Thymus (tissue), 11 donors: ENCODE results near the gene HOXA4. TPM values are rescaled to one million over a fixed set of nuclear protein-coding genes. Genes with fewer than 3 reads are reported as not detected.

Experiments used
- DNase-seq, 9 donors: peaks; one replicate each; pipeline ENCODE4 v3.0.0-alpha.2; 2013; ENCODE audit warnings: low spot score in 9 of 9, low read depth in 6 of 9, missing footprints in 1 of 9
- H3K27ac ChIP-seq, 2 donors: one replicate each; pipeline ENCODE4 v1.5.1; 2013; ENCODE audit warnings: control low read depth in 1 of 2, low read depth in 1 of 2, low read length in 1 of 2, mild to moderate bottlenecking in 1 of 2, moderate library complexity in 1 of 2
- H3K27me3 ChIP-seq, 2 donors: one replicate each; pipeline ENCODE4 v1.5.1; 2013; ENCODE audit warnings: low read length in 1 of 2; ENCODE audit not compliant: control insufficient read depth in 2 of 2, insufficient read depth in 1 of 2
- H3K36me3 ChIP-seq, 2 donors: one replicate each; pipeline ENCODE4 v1.5.1; 2013; ENCODE audit warnings: low read length in 1 of 2, mild to moderate bottlenecking in 1 of 2, moderate library complexity in 1 of 2; ENCODE audit not compliant: control insufficient read depth in 2 of 2, insufficient read depth in 2 of 2
- H3K4me1 ChIP-seq, 2 donors: one replicate each; pipeline ENCODE4 v1.5.1; 2013; ENCODE audit warnings: low read length in 2 of 2; ENCODE audit not compliant: control insufficient read depth in 2 of 2, insufficient read depth in 2 of 2
- H3K4me3 ChIP-seq, 2 donors: one replicate each; pipeline ENCODE4 v1.5.1; 2013; ENCODE audit warnings: low read length in 2 of 2, control low read depth in 1 of 2, mild to moderate bottlenecking in 1 of 2
- H3K9me3 ChIP-seq, 2 donors: one replicate each; pipeline ENCODE4 v1.5.1; 2013; ENCODE audit warnings: low read length in 1 of 2, mild to moderate bottlenecking in 1 of 2; ENCODE audit not compliant: control insufficient read depth in 2 of 2, insufficient read depth in 1 of 2
- WGBS: extraction: QIAGEN DNeasy Blood & Tissue Kit; methylation state at CpG from one replicate; pipeline ENCODE4 v1.1.7; 2013; 5-methylcytosine and 5-hydroxymethylcytosine counted together
- polyA plus RNA-seq: library from polyadenylated mRNA; stranded (reverse); fragments of 200-250 nt; gene quantifications from one replicate; pipeline ENCODE4 v1.2.3, GENCODE V29; 2013
- total RNA-seq: library from RNA; stranded (reverse); fragments of 120-200 nt; gene quantifications from one replicate; pipeline ENCODE4 v1.2.4, GENCODE V29; 2013
- donor health status: healthy.

The HOXA4 gene
- total and polyA plus RNA-seq, 2 donors: 0.42 to 3.0 TPM

DNA sequence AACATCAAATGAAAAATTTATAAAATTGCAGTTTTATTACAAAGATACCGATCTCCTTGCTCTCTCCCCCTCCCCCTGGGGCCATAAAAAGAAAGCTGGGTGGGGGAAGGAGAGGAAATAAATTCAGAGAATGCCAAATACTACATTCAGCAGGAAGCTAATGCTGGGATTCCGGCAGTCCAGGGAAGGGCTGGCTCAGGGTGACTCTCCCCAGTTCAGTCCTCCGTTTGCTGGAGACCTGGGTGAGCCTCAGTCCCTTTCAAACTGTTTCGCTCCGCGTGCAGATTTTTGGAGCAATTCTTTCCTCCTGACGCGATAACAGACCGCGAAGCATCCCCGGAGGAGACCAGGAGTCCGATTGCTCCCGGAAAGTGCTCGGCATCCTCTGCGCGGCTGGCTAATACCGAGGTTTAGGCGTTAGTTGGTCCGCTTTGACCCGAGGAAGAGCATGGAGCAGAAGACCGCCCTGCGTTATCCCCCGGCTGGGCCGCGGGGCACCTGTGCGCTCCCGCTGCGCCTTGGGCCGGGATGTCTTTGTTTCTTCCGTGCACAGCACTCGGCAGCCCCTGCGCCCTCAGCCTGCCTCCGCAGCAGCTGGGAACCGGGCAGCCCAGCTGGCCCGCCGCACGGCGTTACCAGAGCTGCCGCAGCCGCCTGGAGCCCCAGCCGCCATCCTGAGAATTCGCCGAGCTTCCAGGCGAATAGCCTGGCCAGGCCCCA is 24.2 kb downstream of the HOXA4 start:
- peaks cover 0 to 5% of the 10 kb centered on the region in 2 donors for H3K4me1 ChIP-seq
- H3K9me3 ChIP-seq: peaks cover 0 to 4% of the 10 kb centered on the region in 2 donors
- 92% methylated on average over 44 of the region's 44 CpGs for WGBS
- H3K36me3 ChIP-seq: no peaks in the 10 kb centered on the region
- DNase-seq: no peak
- peak overlapping the region; percentile 52 to 78 for H3K27ac ChIP-seq
- H3K4me3 ChIP-seq: no peak overlapping the region
- peaks cover 32 to 86% of the 10 kb centered on the region in 2 donors for H3K27me3 ChIP-seq

GRCh38 chr7:27105301-27106031 is 25.1 kb downstream of the HOXA4 start:
- Histone ChIP-seq H3K36me3 (peaks cover 0 to 2% of the 10 kb centered on the region in 2 donors), H3K4me3 (no peak overlapping the region), H3K27me3 (peaks cover 41 to 87% of the 10 kb centered on the region in 2 donors), H3K4me1 (peaks cover 0 to 5% of the 10 kb centered on the region in 2 donors), H3K27ac (peak overlapping the region in 1 of 2 donors; percentile 52), H3K9me3 (peaks cover 0 to 4% of the 10 kb centered on the region in 2 donors)
- 90% methylated on average over 13 of the region's 13 CpGs for WGBS
- DNase-seq: no peak

GRCh38 chr7:27104341-27105058 is 26.1 kb downstream of the HOXA4 start:
- Histone ChIP-seq H3K9me3 (peaks cover 0 to 4% of the 10 kb centered on the region in 2 donors), H3K4me1 (peaks cover 0 to 4% of the 10 kb centered on the region in 2 donors), H3K27ac (peak overlapping the region; percentile 28 to 64), H3K4me3 (no peak overlapping the region), H3K36me3 (peaks cover 0 to 2% of the 10 kb centered on the region in 2 donors), H3K27me3 (peaks cover 49 to 94% of the 10 kb centered on the region in 2 donors)
- WGBS: 86% methylated on average over 13 of the region's 13 CpGs
- no peak for DNase-seq

DNA sequence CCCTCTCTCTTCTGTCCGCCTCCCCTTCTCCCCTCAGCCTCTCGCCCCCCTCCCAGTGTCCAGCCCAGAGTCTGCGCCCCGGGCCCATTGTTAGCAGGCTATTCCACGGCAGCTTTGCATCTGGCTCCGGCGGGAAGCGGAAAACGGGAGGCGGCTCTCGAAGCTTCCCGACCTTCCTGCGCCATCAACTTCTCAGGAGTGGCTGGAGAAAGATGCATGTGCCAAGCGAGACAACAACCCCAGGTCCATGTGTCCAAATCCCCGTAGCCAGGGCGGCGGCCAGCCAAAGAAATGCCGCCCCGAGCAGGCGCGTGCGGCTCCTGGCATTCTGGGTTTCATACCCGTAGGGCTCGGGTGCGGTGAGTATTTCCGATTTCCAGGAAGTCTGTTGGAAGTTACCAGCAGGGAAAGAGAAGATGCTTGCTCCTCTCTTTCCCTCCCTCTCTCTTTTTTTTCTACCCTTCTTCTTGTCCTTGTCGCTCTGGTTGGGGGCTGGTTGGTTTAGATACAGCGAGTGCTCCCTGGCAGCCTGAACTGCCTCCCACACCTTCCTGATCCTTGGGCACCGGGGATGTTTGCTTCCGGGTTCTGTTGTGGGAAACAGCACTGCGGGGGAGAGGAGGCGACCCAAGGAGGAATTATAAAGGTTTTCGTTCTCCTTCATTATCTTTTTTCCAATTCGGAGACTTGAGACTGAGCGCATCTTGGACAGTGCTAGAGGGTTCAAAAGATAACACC is 26.9 kb downstream of the HOXA4 start:
- Histone ChIP-seq H3K36me3 (peaks cover 0 to 2% of the 10 kb centered on the region in 2 donors), H3K4me1 (peaks cover 0 to 3% of the 10 kb centered on the region in 2 donors), H3K27ac (peak overlapping the region; percentile 62 to 68), H3K4me3 (peak overlapping the region; percentile 6 to 22), H3K9me3 (peaks cover 0 to 4% of the 10 kb centered on the region in 2 donors), H3K27me3 (peaks cover 56 to 95% of the 10 kb centered on the region in 2 donors)
- 47% methylated on average over 35 of the region's 35 CpGs for WGBS
- DNase-seq: no peak

GRCh38 chr7:27102581-27103442 is 27.7 kb downstream of the HOXA4 start, which contains the start of gene HOXA2:
Gene HOXA2, minus strand, starts transcription at chr7:27102683. Its CDS starts 183 bp downstream, at chr7:27102500.
- H3K36me3 ChIP-seq: peaks cover 0 to 2% of the 10 kb centered on the region in 2 donors
- H3K4me1 ChIP-seq: peaks cover 5 to 11% of the 10 kb centered on the region in 2 donors
- H3K27ac ChIP-seq: peak within 1 kb of the TSS; percentile 71 to 76
- WGBS: 18% methylated on average over 29 of the region's 29 CpGs
- no peak for DNase-seq
- H3K4me3 ChIP-seq: peak within 1 kb of the TSS; percentile 30
- H3K27me3 ChIP-seq: peaks cover 65 to 95% of the 10 kb centered on the region in 2 donors
- H3K9me3 ChIP-seq: peaks cover 0 to 4% of the 10 kb centered on the region in 2 donors

GRCh38 chr7:27101957-27102580 is 28.5 kb downstream of the HOXA4 start:
- Histone ChIP-seq H3K36me3 (peaks cover 0 to 2% of the 10 kb centered on the region in 2 donors), H3K9me3 (peaks cover 0 to 4% of the 10 kb centered on the region in 2 donors), H3K4me3 (peak overlapping the region; percentile 30), H3K27ac (peak overlapping the region; percentile 71 to 76), H3K27me3 (peaks cover 72 to 99% of the 10 kb centered on the region in 2 donors), H3K4me1 (peaks cover 8 to 16% of the 10 kb centered on the region in 2 donors)
- WGBS: 12% methylated on average over 39 of the region's 39 CpGs
- no peak for DNase-seq

DNA sequence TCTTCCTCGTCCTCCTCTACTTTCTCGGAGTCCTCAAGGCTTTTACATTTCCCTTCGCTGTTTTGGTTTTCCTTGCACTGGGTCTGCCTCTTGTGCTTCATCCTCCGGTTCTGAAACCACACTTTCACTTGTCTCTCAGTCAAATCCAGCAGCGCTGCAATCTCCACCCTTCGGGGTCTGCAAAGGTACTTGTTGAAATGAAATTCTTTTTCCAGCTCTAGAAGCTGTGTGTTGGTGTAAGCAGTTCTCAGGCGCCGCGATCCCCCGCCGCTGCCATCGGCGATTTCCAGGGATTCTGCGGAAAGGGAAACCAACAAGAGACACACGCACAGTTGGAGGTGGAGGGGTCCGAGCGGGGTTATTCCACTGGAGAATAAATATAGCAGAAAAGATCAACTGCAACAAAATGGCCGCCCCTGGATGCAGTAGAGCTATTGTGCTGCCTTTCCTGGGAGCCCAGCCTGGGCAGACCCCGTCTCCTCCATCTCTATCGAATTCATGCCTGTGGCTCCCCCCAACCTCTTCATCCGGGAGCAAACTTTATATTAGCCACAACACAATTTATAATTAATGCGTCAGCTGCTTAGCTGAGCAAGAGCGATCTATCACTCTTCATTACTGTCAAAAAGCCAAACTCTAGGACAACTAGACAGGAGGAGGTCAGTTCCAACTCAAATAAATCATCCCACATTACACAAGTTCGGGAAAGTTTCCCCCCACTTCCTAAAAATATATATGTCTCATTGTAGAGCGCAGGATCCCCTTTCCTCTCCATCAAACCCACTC is 29.2 kb downstream of the HOXA4 start:
- no peak for DNase-seq
- Histone ChIP-seq H3K4me3 (peak overlapping the region; percentile 14 to 30), H3K27ac (peak overlapping the region; percentile 71 to 76), H3K9me3 (peaks cover 0 to 4% of the 10 kb centered on the region in 2 donors), H3K27me3 (peaks cover 77 to 100% of the 10 kb centered on the region in 2 donors), H3K36me3 (peaks cover 0 to 2% of the 10 kb centered on the region in 2 donors), H3K4me1 (peaks cover 13 to 23% of the 10 kb centered on the region in 2 donors)
- 89% methylated on average over 25 of the region's 25 CpGs for whole genome bisulfite sequencing
